Activated naive CD8-positive, alpha-beta T cell treated with anti-CD3 and anti-CD28 coated beads, Interleukin-2, amount 50 U/mL, for 16 hours (primary cell): Measurements from ENCODE around the gene CD48.
"Not testable (repeated sequence)": the region's sequence is repeated elsewhere in the genome, so short reads cannot be mapped to it uniquely, and the experiment has no call there.

Source experiments
- DNase-seq: peaks from one replicate; pipeline ENCODE4 v3.0.0-alpha.2; 2020; ENCODE audit warnings: low read depth, low spot score

Gene CD48

GRCh38 chr1:160741612-160742348 is 30.2 kb upstream of the CD48 start:
- DNase-seq = no peak

GRCh38 chr1:160741092-160741501 is 29.5 kb upstream of the CD48 start:
- DNase-seq = no peak

- no peak for DNase-seq
Observed at GRCh38 chr1:160740133-160740688, 28.6 kb upstream of the CD48 start.

- DNase-seq = no peak
Observed at GRCh38 chr1:160739098-160739511, 27.5 kb upstream of the CD48 start, which contains the start of gene SLAMF7. TSS of gene SLAMF7 (plus strand) at chr1:160739247. CDS start at chr1:160739302, 55 bp downstream.

- DNase-seq = no peak
Observed at GRCh38 chr1:160738271-160738670, 26.6 kb upstream of the CD48 start.

- no peak for DNase-seq
Observed at GRCh38 chr1:160734301-160734700, 22.7 kb upstream of the CD48 start.

- no peak for DNase-seq
Observed at GRCh38 chr1:160733898-160734297, 22.3 kb upstream of the CD48 start.

- DNase-seq = no peak
Observed at GRCh38 chr1:160731990-160732389, 20.4 kb upstream of the CD48 start.

- not testable (repeated sequence) for DNase-seq
Observed at GRCh38 chr1:160731564-160731963, 19.9 kb upstream of the CD48 start.

GRCh38 chr1:160727316-160727640 is 15.7 kb upstream of the CD48 start:
- no peak for DNase-seq

GRCh38 chr1:160726498-160727315 is 15.1 kb upstream of the CD48 start:
- DNase-seq = no peak

- no peak for DNase-seq
Observed at GRCh38 chr1:160726114-160726497, 14.5 kb upstream of the CD48 start.

- no peak for DNase-seq
Observed at GRCh38 chr1:160724465-160725242, 13.0 kb upstream of the CD48 start.

GRCh38 chr1:160723332-160723731 is 11.7 kb upstream of the CD48 start:
- no peak for DNase-seq

GRCh38 chr1:160722726-160723125 is 11.1 kb upstream of the CD48 start:
- DNase-seq = no peak

GRCh38 chr1:160721473-160721872 is 9.9 kb upstream of the CD48 start:
- no peak for DNase-seq

- DNase-seq = no peak
Observed at GRCh38 chr1:160720356-160721085, 8.9 kb upstream of the CD48 start.

- no peak for DNase-seq
Observed at GRCh38 chr1:160718210-160718609, 6.6 kb upstream of the CD48 start.

GRCh38 chr1:160717306-160717705 is 5.7 kb upstream of the CD48 start:
- DNase-seq = no peak

- no peak for DNase-seq
Observed at GRCh38 chr1:160716013-160716412, 4.4 kb upstream of the CD48 start.

- DNase-seq = not testable (repeated sequence)
Observed at GRCh38 chr1:160714034-160714648, 2.5 kb upstream of the CD48 start.
